ENCODE results near the gene MINDY3. TPM values are rescaled to one million over a fixed set of nuclear protein-coding genes. Genes with fewer than 3 reads are reported as not detected.

MINDY3 gene
- total RNA-seq, 1 experiment from 2014 or later: 14.9 TPM

- Mint-ChIP-seq H3K4me1 (no peaks in the 10 kb centered on the region), H3K4me3 (no peak overlapping the region), H3K27ac (no peak overlapping the region), H3K36me3 (ENCODE audit: insufficient read depth in 1 of 3, low read depth in 3 of 3) (no peaks in the 10 kb centered on the region; a peak in 1 of 7 replicates), H3K9me3 (no peaks in the 10 kb centered on the region; a peak in 1 of 5 replicates), H3K27me3 (ENCODE audit: low read depth) (no peaks in the 10 kb centered on the region)
- Histone ChIP-seq H2BK120ac (ENCODE audit: low read depth, low read length, poor library complexity, severe bottlenecking) (no peak overlapping the region), H2AK5ac (ENCODE audit: insufficient read length, low read length) (no peak overlapping the region), H3K27ac (ENCODE audit: insufficient read length, low read depth, low read length) (no peak overlapping the region), H3K18ac (ENCODE audit: insufficient read length, low read depth, low read length) (no peak overlapping the region), H4K5ac (ENCODE audit: insufficient read length, low read depth, low read length) (no peak overlapping the region), H3K4ac (ENCODE audit: low read depth, low read length) (no peak overlapping the region), H3K23me2 (ENCODE audit: insufficient read length, low read depth, low read length, poor library complexity, severe bottlenecking) (no peaks in the 10 kb centered on the region), H3K9ac (ENCODE audit: extremely low read depth, insufficient read length, low read length) (no peak overlapping the region), H3T11ph (ENCODE audit: low read length) (no peak overlapping the region), H4K8ac (replicated peaks; ENCODE audit: insufficient read length, low read depth, low read length) (no peak overlapping the region), H3K14ac (ENCODE audit: insufficient read depth, low read length) (no peak overlapping the region), H2BK15ac (ENCODE audit: low read depth, low read length) (no peak overlapping the region), H3K27me3 (ENCODE audit: insufficient read depth, low read length) (no peaks in the 10 kb centered on the region), H3K4me2 (ENCODE audit: insufficient read depth, insufficient read length, low read length) (no peak overlapping the region), H3K9me3 (ENCODE audit: control insufficient read depth, low read depth, low read length) (no peaks in the 10 kb centered on the region), H2BK5ac (ENCODE audit: insufficient read length, low read length) (no peak overlapping the region), H2BK20ac (ENCODE audit: low read depth, low read length, poor library complexity, severe bottlenecking) (no peak overlapping the region), H3K4me1 (ENCODE audit: insufficient read depth, low read length) (no peaks in the 10 kb centered on the region), H2BK12ac (ENCODE audit: insufficient read length, low read depth, low read length) (no peak overlapping the region), H4K91ac (ENCODE audit: insufficient read length, low read depth, low read length) (no peak overlapping the region), H3K79me1 (ENCODE audit: insufficient read depth, low read depth, low read length, poor library complexity, severe bottlenecking) (no peaks in the 10 kb centered on the region), H3K79me2 (ENCODE audit: insufficient read depth, low read length) (no peaks in the 10 kb centered on the region), H2AFZ (ENCODE audit: low read length) (no peak overlapping the region), H3K56ac (ENCODE audit: insufficient read length, low read depth, low read length) (no peak overlapping the region), H4K20me1 (ENCODE audit: control insufficient read depth, insufficient read depth, insufficient read length) (no peaks in the 10 kb centered on the region), H3K23ac (ENCODE audit: insufficient read length, low read depth, low read length) (no peak overlapping the region)
- WGBS (ENCODE audit: extremely low coverage, insufficient read length, low lambda C conversion rate): no CpG with 5 or more reads among the region's 4 CpGs
- TF ChIP-seq CTCF (conservative IDR thresholded peaks at IDR 0.05): no peak
- DNase-seq: no peak
These were observed 16.6 kb downstream of the MINDY3 start for GRCh38 chr10:15843695-15844094.
